OCI-LY1 (cell line): ENCODE results near the gene SSRP1.

Experiments used
- H2AFZ ChIP-seq: fragments of 200-600 bp; sonication (generic), shearing (Covaris generic); 2 replicates; pipeline ENCODE4 v1.6.0; 2014; ENCODE audit warnings: antibody characterized with exemption, mild to moderate bottlenecking, low read length
- H3F3A ChIP-seq: fragments of 200-600 bp; sonication (generic), shearing (Covaris generic); 2 replicates; pipeline ENCODE4 v1.6.0; 2014; ENCODE audit warnings: mild to moderate bottlenecking, antibody characterized with exemption, low read length, moderate library complexity; ENCODE audit not compliant: insufficient read depth
- H3K27ac ChIP-seq: fragments of 200-600 bp; sonication (generic); 2 replicates; pipeline ENCODE4 v1.5.1; 2014; ENCODE audit warnings: low read length, mixed run types, mild to moderate bottlenecking, low read depth; ENCODE audit not compliant: poor library complexity, severe bottlenecking
- H3K27me3 ChIP-seq: fragments of 200-600 bp; sonication (generic); 2 replicates; pipeline ENCODE4 v1.6.0; 2014; ENCODE audit warnings: antibody characterized with exemption, mild to moderate bottlenecking, low read length, moderate library complexity; ENCODE audit not compliant: insufficient read depth
- H3K36me3 ChIP-seq: fragments of 200-600 bp; sonication (generic); 2 replicates; pipeline ENCODE4 v1.6.1; 2014; ENCODE audit warnings: mild to moderate bottlenecking, antibody characterized with exemption, low read length, moderate library complexity, mixed read lengths; ENCODE audit not compliant: insufficient read depth
- H3K4me1 ChIP-seq: fragments of 200-600 bp; sonication (generic); 2 replicates; pipeline ENCODE4 v1.5.1; 2014; ENCODE audit warnings: mild to moderate bottlenecking, low read length, moderate library complexity; ENCODE audit not compliant: insufficient read depth, severe bottlenecking
- H3K4me2 ChIP-seq: fragments of 200-600 bp; sonication (generic), shearing (Covaris generic); 2 replicates; pipeline ENCODE4 v1.6.1; 2014; ENCODE audit warnings: low read length
- H3K4me3 ChIP-seq: fragments of 200-600 bp; sonication (generic); 2 replicates; pipeline ENCODE4 v1.5.1; 2014; ENCODE audit warnings: low read length, low read depth, mild to moderate bottlenecking, mixed read lengths; ENCODE audit not compliant: poor library complexity, severe bottlenecking
- H3K79me2 ChIP-seq: fragments of 200-600 bp; shearing (Covaris generic); 2 replicates; pipeline ENCODE4 v1.6.1; 2016; ENCODE audit warnings: mixed run types, low read length, mixed read lengths; ENCODE audit not compliant: insufficient read depth
- H3K9ac ChIP-seq: fragments of 200-600 bp; sonication (generic), shearing (Covaris generic); 2 replicates; pipeline ENCODE4 v1.6.1; 2014; ENCODE audit warnings: mild to moderate bottlenecking, low read length, mixed read lengths
- H3K9me2 ChIP-seq: fragments of 200-600 bp; sonication (generic), shearing (Covaris generic); 2 replicates; pipeline ENCODE4 v1.6.1; 2014; ENCODE audit warnings: low read depth, mild to moderate bottlenecking, low read length, mixed read lengths
- H3K9me3 ChIP-seq: fragments of 200-600 bp; shearing (Covaris generic); 2 replicates; pipeline ENCODE4 v1.6.1; 2014; ENCODE audit warnings: low read length, mixed read lengths
- H4K20me1 ChIP-seq: fragments of 200-600 bp; sonication (generic), shearing (Covaris generic); 2 replicates; pipeline ENCODE4 v1.6.0; 2016; ENCODE audit warnings: mild to moderate bottlenecking, low read length; ENCODE audit not compliant: insufficient read depth
- CTCF ChIP-seq: fragments of 200-600 bp; sonication (generic), shearing (Covaris generic); IDR thresholded peaks from 2 replicates; pipeline ENCODE4 v1.5.1; 2017; ENCODE audit warnings: mild to moderate bottlenecking, antibody characterized with exemption, low read length, moderate library complexity, mixed read lengths
- EZH2 ChIP-seq: fragments of 200-600 bp; sonication (generic), shearing (Covaris generic); IDR thresholded peaks from 2 replicates; pipeline ENCODE4 v1.8.0; 2017; ENCODE audit warnings: borderline replicate concordance, mixed run types, mild to moderate bottlenecking, antibody characterized with exemption, low read length, moderate library complexity, mixed read lengths

Gene SSRP1

GRCh38 chr11:57306161-57306876 is 29.4 kb downstream of the SSRP1 start:
- H3K27me3 ChIP-seq: no peaks in the 10 kb centered on the region
- H3K4me2 ChIP-seq: no peak overlapping the region
- H2AFZ ChIP-seq: no peak overlapping the region
- no peak overlapping the region for H3K27ac ChIP-seq
- H3K9me3 ChIP-seq: no peaks in the 10 kb centered on the region
- no peak for TF ChIP-seq CTCF
- TF ChIP-seq EZH2: no peak
- no peaks in the 10 kb centered on the region for H3K9me2 ChIP-seq
- no peaks in the 10 kb centered on the region for H4K20me1 ChIP-seq
- H3K79me2 ChIP-seq: no peaks in the 10 kb centered on the region
- H3K9ac ChIP-seq: no peak overlapping the region
- H3K36me3 ChIP-seq: peaks cover 23% of the 10 kb centered on the region; the same call in 1 of the 2 replicates
- H3F3A ChIP-seq: no peaks in the 10 kb centered on the region
- no peaks in the 10 kb centered on the region for H3K4me1 ChIP-seq
- no peak overlapping the region for H3K4me3 ChIP-seq

DNA sequence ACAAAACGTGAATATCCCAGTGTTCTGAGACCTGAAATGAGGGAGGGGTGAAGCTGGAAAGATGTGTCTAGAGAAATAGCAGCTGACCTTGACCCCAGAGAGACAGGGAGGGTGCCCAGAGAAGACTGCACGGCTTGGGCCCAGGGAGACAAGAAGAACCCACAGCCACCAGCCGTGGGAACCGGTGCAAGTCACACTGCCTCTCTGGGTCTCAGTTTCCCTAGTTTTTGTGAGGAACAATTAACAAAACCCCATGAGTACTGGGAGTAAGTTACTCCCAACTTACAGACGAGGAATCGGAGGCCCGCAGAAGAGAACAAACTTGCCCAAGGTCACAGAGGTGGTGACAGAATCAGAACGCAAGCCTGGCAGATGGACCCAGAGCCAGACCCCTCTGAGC is 30.2 kb downstream of the SSRP1 start:
- H3K79me2 ChIP-seq: no peaks in the 10 kb centered on the region

GRCh38 chr11:57303990-57304579 is 31.6 kb downstream of the SSRP1 start:
- Histone ChIP-seq H3K27me3 (no peaks in the 10 kb centered on the region), H3K79me2 (no peaks in the 10 kb centered on the region), H3K4me2 (no peak overlapping the region), H3F3A (no peaks in the 10 kb centered on the region), H4K20me1 (no peaks in the 10 kb centered on the region), H3K9me2 (no peaks in the 10 kb centered on the region), H3K9ac (no peak overlapping the region), H3K27ac (no peak overlapping the region), H3K9me3 (no peaks in the 10 kb centered on the region; the same call in 1 of the 2 replicates), H2AFZ (no peak overlapping the region), H3K36me3 (peaks cover 31% of the 10 kb centered on the region), H3K4me1 (no peaks in the 10 kb centered on the region), H3K4me3 (no peak overlapping the region)
- no peak for TF ChIP-seq EZH2
- no peak for TF ChIP-seq CTCF

More for the DNA sequence above, 30.2 kb downstream of the SSRP1 start:
- no peak for TF ChIP-seq CTCF
- no peak for TF ChIP-seq EZH2
- peaks cover 31% of the 10 kb centered on the region for H3K36me3 ChIP-seq
- no peaks in the 10 kb centered on the region for H3K9me3 ChIP-seq
- H3K9ac ChIP-seq: no peak overlapping the region
- H3K4me3 ChIP-seq: no peak overlapping the region
- no peaks in the 10 kb centered on the region for H4K20me1 ChIP-seq
- H3F3A ChIP-seq: no peaks in the 10 kb centered on the region
- no peak overlapping the region for H3K4me2 ChIP-seq
- no peak overlapping the region for H2AFZ ChIP-seq
- no peaks in the 10 kb centered on the region for H3K27me3 ChIP-seq
- H3K27ac ChIP-seq: no peak overlapping the region
- H3K4me1 ChIP-seq: no peaks in the 10 kb centered on the region
- no peaks in the 10 kb centered on the region for H3K9me2 ChIP-seq
